Measurements from ENCODE around the gene ANKRD60.

The ANKRD60 gene

GRCh38 chr20:58188527-58188926 is 39.9 kb downstream of the ANKRD60 start:
- H3K4me3 ChIP-seq (ENCODE audit: low read depth, low read length) = no peak overlapping the region
- no peaks in the 10 kb centered on the region for H3K4me1 ChIP-seq (ENCODE audit: control insufficient read depth, insufficient read depth, low read length)
- peaks cover 13% of the 10 kb centered on the region for H3K9me3 ChIP-seq (ENCODE audit: control insufficient read depth, insufficient read depth, low read depth, low read length)
- peaks cover 8% of the 10 kb centered on the region; the same call in 1 of the 2 replicates for H3K27me3 ChIP-seq (ENCODE audit: control insufficient read depth, insufficient read depth, low read length)
- no peak overlapping the region for H3K27ac ChIP-seq (ENCODE audit: low read depth, low read length)
- no peak overlapping the region for H3K9ac ChIP-seq (ENCODE audit: low read length)
- no peaks in the 10 kb centered on the region for H3K36me3 ChIP-seq (ENCODE audit: control insufficient read depth, insufficient read depth, low read length)

GRCh38 chr20:58184984-58185383 is 43.5 kb downstream of the ANKRD60 start:
- no peak overlapping the region for H3K27ac ChIP-seq (ENCODE audit: low read depth, low read length)
- H3K36me3 ChIP-seq (ENCODE audit: control insufficient read depth, insufficient read depth, low read length) = no peaks in the 10 kb centered on the region
- peaks cover 24% of the 10 kb centered on the region for H3K27me3 ChIP-seq (ENCODE audit: control insufficient read depth, insufficient read depth, low read length)
- no peaks in the 10 kb centered on the region for H3K4me1 ChIP-seq (ENCODE audit: control insufficient read depth, insufficient read depth, low read length)
- no peak overlapping the region for H3K4me3 ChIP-seq (ENCODE audit: low read depth, low read length)
- H3K9ac ChIP-seq (ENCODE audit: low read length) = no peak overlapping the region
- peaks cover 13% of the 10 kb centered on the region for H3K9me3 ChIP-seq (ENCODE audit: control insufficient read depth, insufficient read depth, low read depth, low read length)

- Histone ChIP-seq H3K4me3 (ENCODE audit: low read depth, low read length) (no peak overlapping the region), H3K36me3 (ENCODE audit: control insufficient read depth, insufficient read depth, low read length) (no peaks in the 10 kb centered on the region), H3K9ac (ENCODE audit: low read length) (no peak overlapping the region), H3K9me3 (ENCODE audit: control insufficient read depth, insufficient read depth, low read depth, low read length) (peaks cover 13% of the 10 kb centered on the region), H3K4me1 (ENCODE audit: control insufficient read depth, insufficient read depth, low read length) (peaks cover 6% of the 10 kb centered on the region; the same call in 1 of the 2 replicates), H3K27me3 (ENCODE audit: control insufficient read depth, insufficient read depth, low read length) (peaks cover 32% of the 10 kb centered on the region), H3K27ac (ENCODE audit: low read depth, low read length) (no peak overlapping the region)
Measured at GRCh38 chr20:58184063-58184462, 44.4 kb downstream of the ANKRD60 start.

GRCh38 chr20:58182521-58183140 is 45.8 kb downstream of the ANKRD60 start:
- Histone ChIP-seq H3K27me3 (ENCODE audit: control insufficient read depth, insufficient read depth, low read length) (peaks cover 46% of the 10 kb centered on the region), H3K27ac (ENCODE audit: low read depth, low read length) (no peak overlapping the region), H3K9me3 (ENCODE audit: control insufficient read depth, insufficient read depth, low read depth, low read length) (peaks cover 13% of the 10 kb centered on the region), H3K9ac (ENCODE audit: low read length) (no peak overlapping the region), H3K36me3 (ENCODE audit: control insufficient read depth, insufficient read depth, low read length) (no peaks in the 10 kb centered on the region), H3K4me3 (ENCODE audit: low read depth, low read length) (no peak overlapping the region), H3K4me1 (ENCODE audit: control insufficient read depth, insufficient read depth, low read length) (peaks cover 7% of the 10 kb centered on the region; the same call in 1 of the 2 replicates)

GRCh38 chr20:58179432-58180099 is 48.9 kb downstream of the ANKRD60 start:
- H3K4me1 ChIP-seq (ENCODE audit: control insufficient read depth, insufficient read depth, low read length) = peaks cover 16% of the 10 kb centered on the region
- H3K4me3 ChIP-seq (ENCODE audit: low read depth, low read length) = peak overlapping the region; percentile 63
- H3K27ac ChIP-seq (ENCODE audit: low read depth, low read length) = no peak overlapping the region
- no peaks in the 10 kb centered on the region for H3K36me3 ChIP-seq (ENCODE audit: control insufficient read depth, insufficient read depth, low read length)
- peaks cover 46% of the 10 kb centered on the region for H3K27me3 ChIP-seq (ENCODE audit: control insufficient read depth, insufficient read depth, low read length)
- peaks cover 10% of the 10 kb centered on the region for H3K9me3 ChIP-seq (ENCODE audit: control insufficient read depth, insufficient read depth, low read depth, low read length)
- peak overlapping the region; percentile 56 for H3K9ac ChIP-seq (ENCODE audit: low read length)

- peak overlapping the region; percentile 37 for H3K9ac ChIP-seq (ENCODE audit: low read length)
- H3K27me3 ChIP-seq (ENCODE audit: control insufficient read depth, insufficient read depth, low read length) = peaks cover 46% of the 10 kb centered on the region
Measured at GRCh38 chr20:58179083-58179431, 49.4 kb downstream of the ANKRD60 start.

GRCh38 chr20:58177799-58178198 is 50.7 kb downstream of the ANKRD60 start:
- H3K27ac ChIP-seq (ENCODE audit: low read depth, low read length) = no peak overlapping the region
- H3K36me3 ChIP-seq (ENCODE audit: control insufficient read depth, insufficient read depth, low read length) = no peaks in the 10 kb centered on the region
- H3K4me3 ChIP-seq (ENCODE audit: low read depth, low read length) = no peak overlapping the region
- no peak overlapping the region for H3K9ac ChIP-seq (ENCODE audit: low read length)
- no peaks in the 10 kb centered on the region for H3K9me3 ChIP-seq (ENCODE audit: control insufficient read depth, insufficient read depth, low read depth, low read length)
- peaks cover 19% of the 10 kb centered on the region for H3K4me1 ChIP-seq (ENCODE audit: control insufficient read depth, insufficient read depth, low read length)
- peaks cover 46% of the 10 kb centered on the region for H3K27me3 ChIP-seq (ENCODE audit: control insufficient read depth, insufficient read depth, low read length)

More at GRCh38 chr20:58179083-58179431, 49.4 kb downstream of the ANKRD60 start:
- H3K4me1 ChIP-seq (ENCODE audit: control insufficient read depth, insufficient read depth, low read length) = peaks cover 19% of the 10 kb centered on the region
- H3K36me3 ChIP-seq (ENCODE audit: control insufficient read depth, insufficient read depth, low read length) = no peaks in the 10 kb centered on the region
- H3K27ac ChIP-seq (ENCODE audit: low read depth, low read length) = no peak overlapping the region
- H3K9me3 ChIP-seq (ENCODE audit: control insufficient read depth, insufficient read depth, low read depth, low read length) = peaks cover 5% of the 10 kb centered on the region
- H3K4me3 ChIP-seq (ENCODE audit: low read depth, low read length) = peak overlapping the region; percentile 63

- H3K9me3 ChIP-seq (ENCODE audit: control insufficient read depth, insufficient read depth, low read depth, low read length) = no peaks in the 10 kb centered on the region
- H3K4me1 ChIP-seq (ENCODE audit: control insufficient read depth, insufficient read depth, low read length) = peaks cover 19% of the 10 kb centered on the region
- H3K36me3 ChIP-seq (ENCODE audit: control insufficient read depth, insufficient read depth, low read length) = no peaks in the 10 kb centered on the region
- peaks cover 31% of the 10 kb centered on the region for H3K27me3 ChIP-seq (ENCODE audit: control insufficient read depth, insufficient read depth, low read length)
- H3K27ac ChIP-seq (ENCODE audit: low read depth, low read length) = no peak overlapping the region
- no peak overlapping the region for H3K4me3 ChIP-seq (ENCODE audit: low read depth, low read length)
- H3K9ac ChIP-seq (ENCODE audit: low read length) = no peak overlapping the region
Measured at GRCh38 chr20:58175836-58176235, 52.6 kb downstream of the ANKRD60 start.

GRCh38 chr20:58175425-58175824 is 53.0 kb downstream of the ANKRD60 start:
- Histone ChIP-seq H3K4me3 (ENCODE audit: low read depth, low read length) (no peak overlapping the region), H3K27me3 (ENCODE audit: control insufficient read depth, insufficient read depth, low read length) (peaks cover 27% of the 10 kb centered on the region), H3K9me3 (ENCODE audit: control insufficient read depth, insufficient read depth, low read depth, low read length) (no peaks in the 10 kb centered on the region), H3K27ac (ENCODE audit: low read depth, low read length) (no peak overlapping the region), H3K4me1 (ENCODE audit: control insufficient read depth, insufficient read depth, low read length) (peaks cover 19% of the 10 kb centered on the region), H3K36me3 (ENCODE audit: control insufficient read depth, insufficient read depth, low read length) (no peaks in the 10 kb centered on the region), H3K9ac (ENCODE audit: low read length) (no peak overlapping the region)

GRCh38 chr20:58174708-58175280 is 53.7 kb downstream of the ANKRD60 start:
- peak overlapping the region; percentile 29; the same call in 1 of the 2 replicates for H3K4me3 ChIP-seq (ENCODE audit: low read depth, low read length)
- no peak overlapping the region for H3K27ac ChIP-seq (ENCODE audit: low read depth, low read length)

More at GRCh38 chr20:58174708-58175280, 53.7 kb downstream of the ANKRD60 start:
- Histone ChIP-seq H3K9ac (ENCODE audit: low read length) (no peak overlapping the region), H3K36me3 (ENCODE audit: control insufficient read depth, insufficient read depth, low read length) (no peaks in the 10 kb centered on the region), H3K27me3 (ENCODE audit: control insufficient read depth, insufficient read depth, low read length) (peaks cover 21% of the 10 kb centered on the region), H3K9me3 (ENCODE audit: control insufficient read depth, insufficient read depth, low read depth, low read length) (no peaks in the 10 kb centered on the region), H3K4me1 (ENCODE audit: control insufficient read depth, insufficient read depth, low read length) (peaks cover 17% of the 10 kb centered on the region)

All from HUES6 (cell line).